ACHN (cell line): ENCODE results near the gene GALNT16.

ENCODE experiments used
- DNase-seq: peaks from one replicate; pipeline ENCODE4 v3.0.0-alpha.2; 2015
- in situ Hi-C: cut with HindIII; loops from 2 replicates; pipeline ENCODE4 v1.10.0; 2017; ENCODE audit warnings: low sequenced_read_pairs, low pct_ligation_motif_present, low pct_unique_long_range_greater_than_20kb

GALNT16 gene

DNA sequence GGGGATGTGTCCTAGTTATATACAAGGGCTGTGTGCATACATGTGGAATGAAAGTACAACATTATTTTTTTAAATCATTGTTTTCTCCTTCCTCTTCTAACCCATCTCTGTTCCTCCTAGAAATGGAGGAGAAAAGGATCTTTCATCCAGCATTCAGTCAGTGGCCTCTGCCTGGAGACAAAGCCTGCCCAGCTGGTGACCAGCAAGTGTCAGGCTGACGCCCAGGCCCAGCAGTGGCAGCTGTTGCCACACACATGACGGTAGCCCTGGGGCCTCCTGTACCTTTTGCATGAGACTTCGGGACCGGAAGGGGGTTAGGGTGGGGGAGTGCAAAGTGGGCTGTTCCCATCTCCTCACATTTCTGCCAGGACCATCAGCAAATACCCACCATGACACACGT is 92.0 kb downstream of the GALNT16 start:
- in situ Hi-C loops = no loop called here
- no peak for DNase-seq

DNA sequence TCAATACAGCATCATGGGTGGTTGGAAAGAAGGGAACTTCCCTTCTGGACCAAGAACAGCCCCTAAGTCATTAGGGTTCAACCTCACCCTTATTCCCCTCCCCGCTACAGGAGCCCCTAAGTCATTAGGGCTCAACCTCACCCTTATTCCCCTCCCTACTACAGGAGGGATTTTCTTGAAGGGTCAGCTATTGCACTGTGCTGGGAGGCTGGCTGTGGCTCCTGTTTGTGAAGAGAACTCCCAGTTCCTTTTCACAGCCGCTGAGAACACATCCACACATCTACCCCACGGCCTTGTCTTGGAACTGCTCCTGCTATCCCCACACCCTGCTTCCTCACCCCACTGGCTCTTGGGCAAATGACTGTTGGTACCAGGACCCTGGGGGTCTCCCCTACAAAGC is 93.2 kb downstream of the GALNT16 start:
- in situ Hi-C loops = no loop called here

DNA sequence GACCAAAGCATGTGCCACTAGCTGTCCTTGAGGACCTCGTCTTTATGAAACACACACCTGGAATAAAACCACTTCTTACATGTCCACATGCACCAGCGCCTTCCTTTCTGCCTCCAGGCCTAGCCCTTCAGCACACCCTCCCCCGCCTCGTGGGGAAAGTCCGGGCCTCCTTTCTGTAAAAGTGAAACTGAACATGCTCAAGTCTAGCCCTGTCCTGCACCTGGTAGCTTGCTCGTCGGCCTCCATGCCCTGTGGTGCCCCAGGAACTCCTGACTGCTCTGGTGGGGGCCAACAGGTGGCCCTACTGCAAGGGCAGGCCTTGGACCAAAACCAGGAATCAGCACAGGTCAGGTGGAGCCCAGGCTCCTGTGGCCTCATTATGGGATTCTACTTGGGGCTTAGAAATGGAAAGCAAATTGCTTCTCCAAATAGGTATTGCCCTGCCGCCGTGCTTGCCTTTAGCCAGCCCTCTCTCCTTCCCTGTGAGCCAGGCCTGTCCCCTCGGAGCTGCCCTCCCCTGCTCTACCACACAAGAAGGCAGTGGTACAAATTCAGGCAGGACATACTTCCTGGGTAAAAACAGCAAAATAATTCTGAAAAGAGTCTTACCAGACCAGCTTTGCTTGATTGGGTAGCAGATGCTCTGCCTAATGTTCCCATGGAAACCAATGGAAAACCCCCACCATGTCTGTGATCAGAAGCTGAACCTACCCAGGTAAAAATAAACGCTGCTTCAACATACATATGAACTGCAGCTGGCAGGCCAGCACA is 94.6 kb downstream of the GALNT16 start:
- in situ Hi-C loops = no loop called here
- DNase-seq = no peak

More for the DNA sequence above, 93.2 kb downstream of the GALNT16 start:
- no peak for DNase-seq

DNA sequence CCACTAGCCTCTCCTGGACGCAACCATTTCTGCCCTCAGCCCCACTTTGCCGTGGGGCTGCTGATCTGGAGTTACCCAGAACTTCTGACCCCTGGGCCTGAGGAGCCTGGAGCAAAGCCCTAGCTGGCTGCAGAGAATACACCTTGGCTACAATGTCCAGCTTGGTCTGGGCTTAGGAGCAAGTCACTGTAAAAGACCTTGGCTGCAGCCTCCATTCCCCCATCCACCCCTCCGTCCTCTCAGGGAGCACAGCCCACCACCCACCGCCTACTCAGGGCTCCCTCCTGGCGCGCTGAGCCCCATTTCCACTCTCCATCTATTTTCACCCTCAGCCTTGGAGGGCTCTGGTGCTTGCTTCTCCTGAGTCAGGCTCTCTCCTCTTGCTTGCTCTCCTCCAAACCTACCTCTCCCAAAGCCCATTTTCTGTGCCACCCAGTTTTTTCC is 95.2 kb downstream of the GALNT16 start:
- DNase-seq = no peak
- in situ Hi-C loops = no loop called here

DNA sequence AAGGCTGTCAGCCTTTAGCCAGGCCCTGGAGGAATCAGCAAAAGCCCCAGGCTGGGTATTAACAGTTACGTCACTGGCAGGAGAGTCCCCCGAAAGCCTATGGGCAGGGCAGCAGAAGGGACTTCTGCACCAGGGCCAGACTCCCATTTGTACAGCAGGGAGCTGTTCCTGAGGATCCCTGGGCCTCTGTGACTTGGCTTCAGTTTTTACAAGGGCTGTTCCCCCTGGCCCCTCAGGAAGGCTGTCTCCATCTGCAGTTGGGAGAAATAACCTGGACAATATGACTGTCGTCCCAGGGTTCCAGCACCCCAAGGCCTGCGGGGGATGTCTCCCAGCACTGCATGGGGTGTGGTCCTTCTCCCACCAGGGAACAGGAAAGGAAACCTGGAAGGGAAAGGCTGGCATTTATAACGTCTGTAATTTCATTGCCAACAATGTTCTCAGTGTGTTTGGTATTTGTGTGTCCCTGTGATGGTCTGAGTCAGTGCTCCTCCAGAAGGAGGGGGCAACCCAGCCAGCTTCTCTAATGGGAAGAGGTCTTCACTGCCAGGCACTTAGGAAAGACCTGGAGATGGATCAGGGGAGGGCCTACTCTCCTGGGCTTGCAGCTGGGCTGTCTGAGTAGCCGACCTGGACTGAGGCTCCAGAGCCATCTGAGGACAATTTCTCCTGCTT is 95.8 kb downstream of the GALNT16 start:
- DNase-seq = peak; percentile 4
- in situ Hi-C loops = no loop called here

DNA sequence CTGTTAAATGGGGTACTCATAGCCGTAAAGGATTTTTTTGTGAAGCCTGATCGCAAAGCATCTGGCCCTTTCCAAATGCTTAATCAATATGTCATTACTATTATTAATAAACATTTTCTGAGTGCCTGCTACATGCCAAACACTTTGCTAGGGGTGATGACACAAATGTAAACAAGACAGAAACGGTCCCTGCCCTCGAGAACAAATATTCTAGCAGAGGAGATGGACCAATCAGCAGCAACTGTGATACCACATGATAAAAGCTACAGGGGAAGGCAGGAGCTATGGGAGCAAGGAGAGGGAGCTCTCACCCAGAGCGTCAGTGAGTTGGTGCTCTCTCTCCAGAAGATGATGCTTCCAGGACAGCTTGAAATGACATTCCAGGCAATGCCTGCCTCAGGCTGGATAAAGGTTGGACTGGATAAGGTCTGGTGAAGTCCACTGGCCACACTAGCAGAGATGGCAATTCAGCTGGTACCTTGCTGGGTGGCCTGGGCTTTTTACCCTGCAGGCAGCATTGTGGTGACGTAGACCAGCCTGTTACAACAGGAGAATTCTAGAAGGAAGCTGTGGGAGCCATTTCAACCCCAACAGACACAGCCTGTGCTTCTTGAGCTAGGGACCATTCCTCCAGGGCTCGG is 97.1 kb downstream of the GALNT16 start:
- DNase-seq = no peak
- in situ Hi-C loops = no loop called here

DNA sequence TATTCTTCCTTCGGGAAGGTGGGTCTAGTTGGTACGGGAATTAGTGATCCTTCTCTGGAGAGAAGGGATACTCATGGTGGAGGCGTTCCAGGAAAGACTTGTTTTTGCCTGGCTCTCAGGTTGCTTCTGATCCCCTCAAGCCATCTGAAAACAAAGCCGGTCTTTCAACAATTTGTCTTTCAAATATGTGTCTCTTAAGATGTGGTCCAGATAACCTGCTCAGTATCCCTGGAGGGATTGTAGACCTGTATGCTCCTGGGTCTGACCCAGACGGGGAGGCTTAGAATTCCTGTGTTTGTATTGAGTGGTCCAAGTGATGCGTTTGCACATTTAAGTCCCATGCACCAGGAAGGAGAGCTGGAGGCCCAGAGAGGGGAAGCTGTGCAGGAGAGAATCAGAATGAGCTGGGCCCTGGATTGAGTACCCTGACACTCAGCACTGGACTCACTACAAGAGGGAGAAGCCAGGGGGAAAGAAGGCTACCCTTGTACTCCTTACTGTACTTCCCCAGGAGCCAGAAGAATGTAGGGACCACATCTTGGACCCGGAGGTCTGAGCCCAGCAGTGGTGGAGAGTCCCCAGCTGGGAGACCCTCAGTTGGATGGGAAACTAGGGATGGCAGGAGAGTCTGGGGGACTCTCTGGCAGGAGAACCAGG is 97.7 kb downstream of the GALNT16 start:
- in situ Hi-C loops = no loop called here
- DNase-seq = no peak

DNA sequence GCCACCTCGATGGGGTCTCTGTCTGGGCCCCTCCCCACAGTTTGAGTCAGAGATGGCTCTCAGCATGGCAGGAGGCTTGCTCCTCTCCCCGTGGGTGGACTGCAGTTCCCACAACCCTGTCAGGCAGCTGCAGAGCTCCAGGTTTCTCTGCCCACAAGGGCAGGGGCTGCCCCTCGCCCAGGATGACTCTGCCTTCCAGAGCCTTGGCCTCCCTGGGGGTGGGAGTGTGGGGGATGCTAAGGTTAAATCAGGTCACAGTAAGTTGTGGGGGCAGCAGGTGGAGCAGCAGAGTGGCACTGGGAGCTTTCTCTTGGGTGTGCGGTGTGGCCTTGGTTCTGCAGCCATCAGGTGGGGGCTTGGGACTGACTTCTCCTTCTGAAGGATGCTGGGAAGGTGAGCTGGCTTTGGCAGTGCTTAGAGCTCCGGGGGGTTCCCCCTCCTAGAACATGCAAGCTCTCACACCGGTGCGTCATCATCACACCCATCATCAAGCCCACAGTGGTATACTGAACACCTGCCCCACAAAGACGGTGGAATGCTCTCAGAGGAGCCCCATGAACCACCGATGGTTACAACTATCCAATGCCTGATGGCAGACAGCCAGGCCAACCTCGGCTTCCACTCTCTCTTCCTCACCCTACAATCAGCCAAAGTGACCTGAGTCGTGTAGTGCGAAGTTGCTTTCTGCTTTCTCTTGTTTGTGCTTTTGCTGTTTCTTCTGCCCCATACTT is 98.4 kb downstream of the GALNT16 start:
- DNase-seq = no peak
- in situ Hi-C loops = no loop called here

DNA sequence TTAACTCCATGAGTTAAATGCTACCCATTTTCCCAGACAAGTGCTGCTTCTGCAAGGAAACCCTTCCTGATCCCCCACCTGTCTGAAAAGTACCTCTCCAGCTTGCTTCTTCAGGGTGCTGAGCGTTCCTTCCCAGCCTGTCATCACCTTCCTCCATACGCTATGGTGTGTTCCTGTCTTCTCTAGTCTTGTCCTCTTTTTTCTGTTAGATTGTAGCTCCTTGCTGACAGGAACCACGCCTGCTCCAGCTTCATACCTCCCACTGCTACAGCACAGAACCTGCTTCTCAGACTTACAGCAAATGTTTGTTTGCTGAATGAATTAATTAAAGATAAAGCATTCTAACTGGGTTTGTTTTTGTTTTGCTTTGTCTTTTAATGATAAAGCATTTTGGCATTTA is 99.0 kb downstream of the GALNT16 start:
- DNase-seq = no peak

DNA sequence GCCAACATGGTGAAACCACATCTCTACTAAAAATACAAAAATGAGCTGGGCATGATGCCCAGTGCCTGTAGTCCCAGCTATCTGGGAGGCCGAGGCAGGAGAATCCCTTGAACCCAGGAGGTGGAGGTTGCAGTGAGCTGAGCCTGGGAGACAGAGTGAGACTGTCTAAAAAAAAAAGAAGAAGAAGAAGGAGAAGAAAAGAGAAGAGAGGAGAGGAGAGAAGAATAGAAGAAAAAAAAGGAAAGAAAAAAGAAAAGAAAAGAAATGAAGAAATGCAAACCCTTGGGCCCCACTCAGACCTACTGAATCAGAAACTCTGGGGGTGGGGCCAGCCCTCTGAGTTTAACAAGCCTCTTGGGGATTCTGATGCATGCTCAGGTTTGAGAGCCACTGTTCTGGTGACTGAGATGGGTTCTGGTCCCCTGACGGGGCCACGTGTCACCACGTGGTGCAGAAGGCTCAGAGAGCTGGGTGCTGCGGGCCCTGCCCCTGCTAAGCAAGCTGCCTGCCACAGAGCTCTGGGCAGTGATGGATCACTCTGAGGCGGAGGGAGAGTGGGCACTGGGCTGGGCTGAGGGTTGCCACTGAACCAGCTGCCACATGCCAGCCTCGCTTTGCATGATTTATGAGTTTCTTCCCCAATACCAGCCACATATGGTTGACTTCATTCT is 100.6 kb downstream of the GALNT16 start:
- no peak for DNase-seq
- in situ Hi-C loops = no loop called here

More for the DNA sequence above, 99.0 kb downstream of the GALNT16 start:
- in situ Hi-C loops = no loop called here

DNA sequence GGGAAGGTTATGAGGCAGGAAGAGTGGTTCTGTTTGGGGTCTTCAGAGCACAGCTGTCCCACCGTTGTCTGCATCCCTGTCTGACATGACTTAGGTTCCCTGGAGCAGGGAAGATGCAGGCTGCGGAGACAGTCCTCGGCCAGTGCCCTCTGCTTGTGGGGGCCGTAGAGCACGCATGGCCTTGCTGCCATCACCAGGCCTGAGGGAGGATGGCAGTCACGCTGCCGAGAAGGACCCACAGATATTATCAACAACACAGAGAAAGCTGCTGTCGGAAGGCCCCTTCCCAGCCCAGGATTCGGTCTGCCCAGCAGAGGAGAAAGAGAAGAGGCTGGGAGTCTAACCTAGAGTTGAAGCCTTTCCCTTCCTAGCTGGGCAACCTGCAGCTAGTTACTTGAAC is 103.1 kb downstream of the GALNT16 start:
- in situ Hi-C loops = no loop called here

DNA sequence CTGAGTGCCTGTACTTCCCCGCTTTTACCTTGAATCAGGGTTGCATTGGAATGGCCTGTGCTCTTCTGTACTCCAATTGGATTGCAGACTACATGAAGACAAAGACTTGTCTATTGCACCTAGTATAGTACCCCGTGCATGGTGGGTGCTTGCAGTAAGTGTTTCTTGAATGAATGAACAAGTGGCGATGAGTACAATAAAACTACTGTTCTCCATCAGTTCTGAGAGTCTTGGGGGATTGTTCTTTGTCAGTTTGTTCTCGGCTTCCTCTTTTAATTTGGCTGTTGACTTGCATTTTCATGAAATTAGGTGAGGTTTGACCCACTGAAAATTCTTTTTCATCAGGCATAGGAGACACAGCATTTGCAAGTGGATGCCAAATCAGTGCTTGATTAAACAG is 104.0 kb downstream of the GALNT16 start:
- in situ Hi-C loops = no loop called here
- DNase-seq = no peak

More for the DNA sequence above, 103.1 kb downstream of the GALNT16 start:
- no peak for DNase-seq

DNA sequence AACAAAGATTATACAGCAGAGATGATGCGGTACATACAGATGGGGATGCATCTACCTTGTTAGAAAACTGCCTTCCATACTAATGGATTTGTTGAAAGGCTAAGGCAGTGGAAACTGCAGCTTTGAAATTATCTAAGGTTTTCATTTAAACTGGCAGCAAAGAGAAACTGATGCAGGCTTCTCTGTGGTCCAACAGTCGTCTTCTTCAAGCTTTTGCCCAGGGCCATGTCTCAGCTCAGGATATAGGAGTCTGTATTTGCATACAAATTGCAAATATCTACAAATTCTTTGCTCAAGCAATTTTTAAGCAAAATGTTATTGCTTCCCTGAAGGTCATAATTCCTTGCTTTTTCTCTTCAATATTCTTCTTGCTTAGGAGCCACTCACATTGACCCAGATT is 104.4 kb downstream of the GALNT16 start:
- in situ Hi-C loops = no loop called here
- no peak for DNase-seq

DNA sequence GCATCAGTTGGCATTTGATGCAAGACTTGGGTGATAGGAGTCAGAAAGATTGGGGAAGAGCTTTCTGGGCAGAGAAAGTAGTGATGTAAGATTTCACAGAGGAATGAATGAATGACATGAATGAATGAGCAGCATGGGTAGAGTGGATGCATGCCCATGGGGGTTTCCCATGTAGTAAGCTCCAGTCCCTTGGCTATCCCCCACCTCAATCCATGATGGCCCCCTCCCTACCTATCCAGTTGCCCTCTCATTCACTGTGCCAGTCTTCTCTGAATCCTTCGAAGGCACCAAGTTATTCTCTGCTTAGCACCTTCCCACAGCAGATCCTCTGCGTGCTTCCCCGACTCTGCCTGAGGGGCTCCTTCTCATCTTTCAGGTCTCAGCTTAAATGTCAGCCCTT is 106.1 kb downstream of the GALNT16 start:
- in situ Hi-C loops = no loop called here

DNA sequence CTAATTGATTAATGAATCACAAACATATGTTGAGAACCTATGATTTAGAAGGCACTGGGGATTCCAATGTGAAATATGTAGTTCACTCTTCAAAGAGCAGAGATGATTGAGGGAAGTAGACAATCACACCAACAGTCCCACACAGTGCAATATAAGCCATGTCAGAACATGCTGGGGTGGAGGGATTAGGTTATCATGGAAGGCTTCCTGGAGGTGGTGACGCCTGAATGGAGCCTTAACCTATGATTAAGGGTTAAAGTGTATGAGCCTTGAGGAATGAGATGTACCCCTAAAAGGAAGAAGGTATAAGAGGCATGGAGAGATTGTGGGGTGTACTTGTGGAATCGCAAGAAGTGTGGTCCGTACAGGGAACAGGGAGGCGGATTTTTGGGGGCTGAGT is 106.8 kb downstream of the GALNT16 start:
- in situ Hi-C loops = no loop called here
- no peak for DNase-seq

More for the DNA sequence above, 106.1 kb downstream of the GALNT16 start:
- no peak for DNase-seq

DNA sequence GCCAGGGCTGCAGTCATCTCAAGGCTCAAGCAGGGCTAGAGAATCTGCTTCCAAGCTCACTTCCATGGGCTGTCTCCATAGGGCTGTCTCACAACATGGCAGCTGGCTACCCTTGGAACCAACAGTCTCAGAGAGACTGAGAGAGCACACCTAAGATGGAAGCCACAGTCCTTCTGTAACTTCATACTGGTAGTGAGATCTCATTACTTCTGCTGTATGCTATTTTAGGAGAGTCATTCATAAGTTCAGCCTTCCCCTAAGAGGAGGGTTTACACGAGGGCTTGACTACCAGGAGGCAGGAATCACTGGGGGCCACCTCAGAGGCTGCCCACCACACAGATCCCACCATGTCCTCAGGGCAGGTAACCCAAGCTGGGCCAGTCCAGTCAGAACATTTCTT is 108.4 kb downstream of the GALNT16 start:
- in situ Hi-C loops = no loop called here
- no peak for DNase-seq

DNA sequence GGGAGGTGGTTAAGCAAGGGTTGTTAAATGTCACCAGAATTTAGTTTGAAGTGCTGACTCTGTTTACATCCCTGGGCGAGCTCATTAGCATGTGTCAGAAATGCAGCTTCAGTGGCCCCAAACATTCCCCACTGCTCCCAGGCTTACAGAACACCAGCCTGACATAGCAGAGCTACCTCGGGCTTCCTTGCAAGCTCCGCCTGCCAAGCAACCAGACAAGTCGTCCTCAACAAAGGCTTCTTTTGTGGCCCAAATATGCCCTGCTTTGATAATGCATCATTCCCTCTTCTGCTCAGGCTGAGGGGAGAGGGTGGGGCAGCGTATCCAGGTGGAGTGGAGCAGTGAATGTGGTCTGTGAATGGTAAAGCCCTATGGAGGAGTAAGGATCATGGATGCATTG is 110.1 kb downstream of the GALNT16 start:
- in situ Hi-C loops = no loop called here
- DNase-seq = no peak

DNA sequence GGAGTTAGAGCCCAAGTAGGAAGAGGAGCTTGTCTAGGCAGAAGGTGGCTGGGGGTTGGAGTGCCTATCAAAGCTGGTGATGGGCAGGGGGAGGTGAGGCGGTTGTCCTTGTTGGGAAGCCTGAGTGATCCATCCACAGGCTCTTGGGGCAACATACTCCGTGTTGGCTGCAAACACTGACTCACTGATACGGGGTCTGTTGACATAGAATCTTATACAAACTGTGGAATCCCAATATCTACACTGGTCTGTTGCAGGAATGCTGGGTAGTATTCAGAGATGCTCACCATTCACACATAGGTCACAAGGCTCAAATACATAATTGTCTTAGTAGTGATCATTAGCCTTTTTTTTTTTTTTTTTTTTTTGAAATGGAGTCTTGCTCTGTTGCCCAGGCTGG is 112.2 kb downstream of the GALNT16 start:
- in situ Hi-C loops = no loop called here
- DNase-seq = no peak
